Measurements from ENCODE around the gene WDR64.

Gene WDR64

DNA sequence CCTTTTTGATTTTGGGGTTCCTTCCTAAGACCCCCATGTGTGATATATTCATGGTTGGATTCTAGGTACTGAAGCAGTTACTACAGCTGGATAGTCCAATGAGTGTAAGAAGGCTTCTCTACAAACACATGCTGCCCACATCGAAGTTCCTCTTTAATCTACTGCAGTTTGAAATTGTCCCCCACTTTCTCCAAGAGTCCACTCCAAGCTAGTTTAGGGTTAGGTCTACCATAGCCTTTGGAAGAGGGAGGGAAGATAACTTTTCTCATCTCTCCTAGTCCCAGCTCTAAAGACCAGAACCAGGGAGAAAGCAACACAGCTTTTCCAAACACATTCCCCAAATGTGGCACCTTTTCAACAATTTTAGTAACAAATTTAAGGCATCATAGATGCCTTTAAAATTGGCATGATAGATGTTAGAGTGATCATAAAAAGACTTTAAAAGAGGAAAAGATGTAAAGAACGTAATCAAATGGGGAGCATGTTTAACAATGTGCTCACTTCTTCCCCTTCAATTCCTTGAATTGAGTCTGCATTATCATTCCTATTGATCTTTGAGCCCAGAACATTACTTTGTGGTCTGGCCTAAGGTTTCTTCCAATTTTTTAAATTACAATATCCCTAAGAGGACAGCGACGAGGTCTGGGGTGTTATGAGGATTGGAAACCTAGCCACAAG, 194.9 kb downstream of the WDR64 start:
- DNase-seq = no peak

DNA sequence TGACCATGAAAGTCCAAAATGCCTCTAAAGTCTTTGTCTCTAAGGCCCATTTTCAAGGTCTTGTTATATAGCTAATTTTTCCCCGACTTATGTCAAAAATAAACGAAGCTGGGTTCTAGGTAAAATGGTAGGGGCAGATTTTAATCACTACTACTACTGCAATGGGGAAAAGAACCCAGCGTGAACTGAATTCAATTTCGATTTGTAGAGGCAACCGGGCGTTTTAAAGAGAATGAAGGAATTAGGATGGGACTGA, 195.4 kb downstream of the WDR64 start:
- DNase-seq = no peak

DNA sequence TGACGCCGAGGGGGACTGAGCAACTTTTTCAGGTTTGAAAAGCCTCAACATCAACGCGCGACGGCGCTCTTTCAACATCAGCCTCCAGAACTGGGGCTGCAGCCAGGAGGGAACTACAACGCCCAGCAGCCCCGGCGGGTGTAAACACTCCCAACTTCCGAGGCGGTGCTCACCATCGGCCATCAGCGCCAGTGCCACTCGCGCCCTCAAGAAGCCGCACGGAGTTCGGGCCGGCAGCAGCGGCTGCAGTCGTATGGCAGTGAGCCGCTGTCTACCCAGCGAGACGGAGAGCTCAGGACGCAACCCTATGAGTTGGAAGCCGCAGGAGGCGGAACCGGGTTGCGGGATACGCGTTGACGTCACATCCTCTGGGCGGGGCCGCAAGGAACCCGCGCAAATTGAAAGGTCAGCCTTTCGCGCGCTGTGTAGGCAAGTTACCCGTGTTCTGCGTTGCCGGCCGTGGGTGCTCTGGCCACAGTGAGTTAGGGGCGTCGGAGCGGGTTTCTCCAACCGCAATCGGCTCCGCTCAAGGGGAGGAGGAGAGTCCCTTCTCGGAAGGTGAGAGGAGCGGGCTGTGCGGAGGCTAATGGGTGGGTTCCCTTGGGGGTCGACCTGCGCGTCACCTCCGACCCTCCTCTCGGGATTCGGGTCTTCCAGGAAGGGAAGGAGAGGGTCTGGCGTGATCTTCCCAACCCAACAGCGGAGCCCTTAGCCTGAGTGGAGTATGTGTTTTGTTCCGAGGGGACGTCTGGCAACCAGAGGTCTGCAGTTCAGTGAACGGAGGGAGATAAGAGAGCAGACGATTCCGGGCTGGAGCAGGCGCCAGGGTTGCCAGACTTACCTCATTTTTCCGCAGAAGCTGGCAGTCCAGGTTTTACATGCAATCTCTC, 196.0 kb downstream of the WDR64 start, which contains the start of gene EXO1:
EXO1 (plus strand) TSS at position 409 of the 890 bp plus-strand sequence. CDS start 2,222 bp downstream, outside the sequence.
- peak; percentile 83 for DNase-seq

DNA sequence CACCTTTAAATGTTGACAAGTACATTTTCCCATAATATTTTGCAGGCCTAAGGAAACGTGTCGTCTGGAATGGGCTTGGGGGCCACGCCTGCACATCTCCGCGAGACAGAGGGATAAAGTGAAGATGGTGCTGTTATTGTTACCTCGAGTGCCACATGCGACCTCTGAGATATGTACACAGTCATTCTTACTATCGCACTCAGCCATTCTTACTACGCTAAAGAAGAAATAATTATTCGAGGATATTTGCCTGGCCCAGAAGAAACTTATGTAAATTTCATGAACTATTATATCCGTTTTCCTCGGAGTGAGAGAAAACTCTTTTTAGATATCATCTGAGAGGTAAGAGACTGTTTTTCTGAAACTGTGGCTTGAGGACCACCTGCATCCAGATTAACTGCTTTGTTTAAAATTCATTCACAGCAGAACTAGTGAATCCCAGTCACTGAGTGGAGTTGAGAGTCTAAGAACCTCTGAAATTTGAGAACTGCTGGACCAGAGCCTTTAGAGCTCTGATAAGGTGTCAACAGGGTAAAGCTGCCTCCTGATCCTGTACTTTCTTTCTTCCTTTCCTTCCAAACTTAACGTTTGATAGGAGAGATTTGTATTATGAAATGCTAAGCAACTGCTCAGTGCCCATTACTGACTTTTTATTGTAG, 196.7 kb downstream of the WDR64 start:
- no peak for DNase-seq

DNA sequence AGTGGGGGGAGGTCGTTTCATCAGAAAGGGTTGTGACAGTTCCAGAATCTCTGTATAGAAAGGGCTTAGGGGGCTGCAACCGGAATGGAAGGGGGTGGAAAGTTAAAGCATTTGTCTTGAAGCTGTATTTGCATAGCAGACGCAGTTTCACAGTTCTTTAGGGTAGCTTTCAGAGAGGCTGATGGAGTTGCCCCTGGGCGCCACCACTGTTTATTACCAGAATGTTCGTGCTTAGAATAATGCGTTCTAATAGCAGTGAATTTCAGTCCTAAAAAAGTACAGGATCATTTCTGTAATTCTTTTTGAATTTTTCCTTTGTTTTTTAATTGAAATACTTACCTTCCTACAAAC, 197.2 kb downstream of the WDR64 start:
- no peak for DNase-seq

All from NCI-H524 treated with DMSO at 0.1 percent for 48 hours (cell line).